AG20443 (cell line): ENCODE data around the gene P2RY8.
"Not testable (repeated sequence)": the region's sequence is repeated elsewhere in the genome, so short reads cannot be mapped to it uniquely, and the experiment has no call there.

ENCODE experiments used
- DNase-seq: peaks from one replicate; pipeline ENCODE4 v3.0.0; 2012; ENCODE audit warnings: low spot score, mixed read lengths

P2RY8 gene

DNA sequence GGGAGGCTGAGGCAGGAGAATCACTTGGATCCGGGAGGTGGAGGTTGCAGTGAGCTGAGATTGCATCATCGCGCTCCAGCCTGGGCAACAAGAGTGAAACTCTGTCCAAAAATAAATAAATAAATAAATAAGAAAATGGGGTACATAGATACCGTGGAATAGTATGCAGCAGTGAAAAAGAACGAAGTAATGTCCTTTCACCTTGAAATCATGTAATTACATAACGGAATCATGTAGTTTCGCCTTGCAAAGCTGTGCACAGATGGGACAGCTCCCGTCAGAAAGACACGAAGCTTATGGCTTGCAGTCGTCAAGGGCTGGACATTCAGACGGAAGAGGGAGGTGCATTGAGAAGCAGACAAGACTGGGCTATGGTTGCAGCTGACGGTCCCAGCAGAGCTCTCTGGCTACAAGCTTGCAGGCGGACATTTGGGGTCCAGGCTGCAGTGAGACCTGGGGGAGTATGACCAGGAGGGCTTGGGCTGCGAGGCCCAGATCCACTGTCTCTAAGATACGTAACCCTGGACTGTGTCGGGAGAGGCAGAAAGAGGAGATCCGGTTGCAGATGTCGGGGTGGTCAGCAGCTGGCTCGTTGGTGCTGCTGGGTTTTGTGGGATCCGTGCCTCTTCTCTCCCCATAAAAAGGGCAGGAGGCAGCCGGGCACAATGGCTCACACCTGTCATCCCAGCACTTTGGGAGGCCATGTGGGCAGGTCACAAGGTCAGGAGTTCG lies 6.2 kb upstream of the P2RY8 start:
- DNase-seq = no peak

DNA sequence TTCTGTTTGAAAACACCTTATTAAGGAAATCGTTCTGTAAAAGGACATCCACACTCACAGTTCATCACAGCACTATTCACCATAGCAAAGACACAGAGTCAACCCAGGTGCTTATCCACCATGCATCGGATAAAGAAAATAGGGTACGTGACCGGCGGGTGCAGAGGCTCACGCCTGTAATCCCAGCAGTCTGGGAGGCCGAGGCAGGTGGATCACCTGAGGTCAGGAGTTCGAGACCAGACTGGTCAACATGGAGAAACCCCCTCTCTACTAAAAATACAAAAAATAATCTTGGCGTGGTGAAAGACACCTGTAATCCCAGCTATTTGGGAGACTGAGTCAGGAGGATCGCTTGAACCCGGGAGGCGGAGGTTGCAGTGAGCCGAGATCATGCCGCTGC lies 2.2 kb upstream of the P2RY8 start:
- not testable (repeated sequence) for DNase-seq

DNA sequence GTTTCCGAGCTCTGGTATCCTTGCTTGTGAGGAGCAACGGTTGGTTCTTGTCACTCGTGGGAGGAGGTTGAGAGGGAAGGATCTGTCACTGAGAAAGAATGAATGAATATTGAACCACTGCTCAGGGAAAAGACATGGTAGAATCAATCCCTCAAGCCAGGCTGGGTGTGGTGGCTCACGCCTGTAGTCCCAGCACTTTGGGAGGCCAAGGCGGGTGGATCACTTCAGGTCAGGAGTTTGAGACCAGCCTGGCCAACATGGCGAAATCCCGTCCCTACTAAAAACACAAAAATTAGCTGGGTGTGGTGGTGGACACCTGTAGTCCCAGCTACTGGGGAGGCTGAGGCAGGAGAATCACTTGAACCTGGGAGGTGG lies 718 bp upstream of the P2RY8 start:
- DNase-seq = not testable (repeated sequence)

DNA sequence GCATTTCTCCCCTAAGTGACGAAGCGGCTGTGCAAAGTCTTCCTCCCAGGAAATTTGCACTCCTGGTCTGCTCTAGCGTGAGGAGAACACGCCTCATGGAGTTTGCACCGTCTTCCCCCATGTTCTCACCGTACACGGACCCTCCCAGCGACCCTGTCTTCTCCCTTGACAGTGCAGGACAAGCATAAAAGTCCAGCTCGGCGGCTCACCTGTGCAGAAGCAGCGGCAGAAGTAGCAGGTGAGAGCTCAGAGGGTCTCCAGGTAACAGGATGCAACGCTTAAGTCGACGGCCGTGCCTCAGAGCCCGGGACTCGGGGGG lies 314 bp downstream of the P2RY8 start:
- no peak for DNase-seq

DNA sequence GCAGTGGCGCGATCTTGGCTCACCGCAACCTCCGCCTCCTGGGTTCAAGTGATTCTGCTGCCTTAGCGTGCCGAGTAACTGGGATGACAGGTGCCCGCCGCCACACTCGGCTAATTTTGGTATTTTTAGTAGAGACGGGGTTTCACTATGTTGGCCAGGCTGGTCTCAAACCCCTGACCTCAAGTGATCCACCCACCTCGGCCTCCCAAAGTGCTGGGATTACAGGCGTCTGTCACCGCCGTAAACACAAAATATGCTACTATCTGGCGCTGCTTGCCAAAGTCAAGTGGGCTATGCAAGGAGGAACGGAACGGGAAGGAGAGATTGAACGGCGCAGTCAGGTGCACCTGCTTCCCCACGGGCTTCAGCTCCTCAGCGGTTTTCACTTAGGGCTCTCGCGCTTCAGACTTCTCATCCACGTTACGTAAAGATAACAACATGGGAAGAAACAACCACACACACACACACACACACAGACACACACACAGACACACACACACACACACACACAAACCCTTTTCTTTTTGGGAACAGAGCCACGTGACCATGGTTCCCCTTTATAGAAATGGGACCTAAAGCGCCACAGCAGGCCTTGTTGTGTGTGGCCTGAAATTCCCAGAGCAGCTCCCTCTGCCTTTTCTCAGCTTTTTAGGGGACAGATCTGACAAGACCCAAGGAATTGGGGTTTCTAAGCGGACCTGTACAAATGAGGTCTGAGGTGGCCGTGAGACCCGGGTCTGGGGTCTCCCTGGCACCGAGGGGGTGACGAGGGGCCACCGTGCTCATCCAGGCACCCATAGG lies 1.5 kb downstream of the P2RY8 start:
- no peak for DNase-seq

DNA sequence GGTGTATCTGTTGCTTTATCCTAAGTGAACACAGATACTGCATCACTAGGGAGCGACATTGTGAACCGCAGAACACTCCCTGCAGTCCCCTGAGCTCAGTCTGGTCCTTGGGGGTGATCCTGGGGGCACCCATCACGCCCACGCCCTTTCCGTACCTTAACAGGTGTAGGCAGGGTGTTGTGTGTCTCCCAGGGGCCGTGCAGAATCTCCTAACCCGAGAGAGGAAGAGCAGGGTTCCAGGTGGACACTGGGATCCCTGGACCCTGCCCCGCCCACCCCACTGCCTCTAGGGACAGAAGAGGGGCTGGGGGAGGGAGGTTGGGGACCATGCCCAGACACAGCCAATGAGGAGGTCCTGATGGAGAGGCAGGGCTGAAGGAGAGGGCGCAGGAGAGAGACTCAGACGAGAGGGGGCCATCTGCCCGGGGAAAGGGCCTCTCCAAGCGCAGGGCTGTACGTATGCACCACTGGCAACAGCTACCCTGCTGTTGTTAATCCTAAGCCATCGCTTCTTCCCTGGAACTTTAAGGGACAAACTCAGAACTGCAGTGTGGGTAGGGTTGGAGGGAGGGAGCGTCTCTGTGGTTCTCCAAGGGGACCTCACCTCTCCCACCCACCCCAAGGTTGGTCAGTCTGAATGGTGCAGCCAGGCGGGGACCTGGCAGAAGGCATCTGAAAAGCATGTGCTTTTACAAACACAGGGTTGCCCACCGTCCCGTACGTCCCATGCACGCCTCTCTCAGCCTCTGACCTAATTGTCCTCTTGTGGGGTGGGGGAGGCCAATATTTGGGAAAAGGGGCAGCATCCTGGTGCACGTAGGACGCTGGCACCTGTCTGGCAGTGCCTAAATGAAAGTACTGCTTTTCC lies 2.5 kb downstream of the P2RY8 start:
- DNase-seq = no peak

DNA sequence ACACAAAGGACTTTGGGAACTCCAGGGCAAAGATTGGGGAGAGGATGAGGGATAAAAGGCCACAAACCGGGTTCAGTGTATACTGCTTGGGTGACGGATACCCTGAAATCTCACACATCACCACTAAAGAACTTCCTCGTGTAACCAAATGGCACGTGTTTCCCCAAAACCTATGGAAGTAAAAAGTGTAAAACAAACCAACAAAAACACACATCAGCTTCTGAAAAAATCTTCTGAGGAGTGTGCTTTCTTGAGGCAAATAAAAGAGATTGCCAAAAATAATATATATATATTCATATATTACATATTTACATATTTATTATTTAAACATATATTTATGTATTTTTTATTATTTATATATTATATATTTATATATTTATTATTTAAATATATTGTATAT lies 3.9 kb downstream of the P2RY8 start:
- no peak for DNase-seq

DNA sequence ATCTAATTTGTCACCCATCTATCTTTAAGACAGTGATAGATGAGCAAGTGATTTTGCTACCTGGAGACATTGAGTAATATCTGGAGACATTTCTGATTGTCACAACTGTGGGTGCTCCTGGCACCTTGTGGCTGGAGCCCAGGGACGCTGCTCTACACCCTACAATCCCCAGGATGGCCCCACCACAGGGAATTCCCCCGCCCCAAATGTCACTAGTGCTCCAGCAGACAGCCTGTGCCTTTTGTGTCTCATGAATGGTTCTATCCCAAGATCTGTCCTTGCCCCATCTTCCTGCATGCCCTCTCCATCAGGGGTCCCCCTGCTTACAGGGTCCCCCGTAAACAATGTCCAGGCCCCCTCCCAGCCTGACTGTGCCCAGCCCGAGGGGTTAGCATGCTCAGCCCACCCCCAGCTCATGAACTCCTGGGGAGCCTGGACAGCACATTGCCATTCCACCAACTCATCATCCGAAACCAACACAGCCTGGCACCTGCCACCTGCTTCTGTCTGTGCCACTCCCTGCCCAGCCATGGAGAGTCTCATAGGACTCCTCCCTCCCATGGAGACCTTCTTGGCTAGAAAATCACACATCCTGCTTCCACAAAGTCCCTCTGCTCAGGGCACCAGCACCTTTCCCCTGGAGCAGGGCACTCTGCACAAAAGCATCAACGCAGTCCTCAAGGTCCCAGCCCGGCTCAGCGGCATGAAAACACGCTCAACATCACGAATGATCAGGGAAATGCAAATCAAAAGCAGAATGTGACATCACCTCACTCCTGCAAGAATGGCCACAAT lies 5.7 kb downstream of the P2RY8 start:
- no peak for DNase-seq

DNA sequence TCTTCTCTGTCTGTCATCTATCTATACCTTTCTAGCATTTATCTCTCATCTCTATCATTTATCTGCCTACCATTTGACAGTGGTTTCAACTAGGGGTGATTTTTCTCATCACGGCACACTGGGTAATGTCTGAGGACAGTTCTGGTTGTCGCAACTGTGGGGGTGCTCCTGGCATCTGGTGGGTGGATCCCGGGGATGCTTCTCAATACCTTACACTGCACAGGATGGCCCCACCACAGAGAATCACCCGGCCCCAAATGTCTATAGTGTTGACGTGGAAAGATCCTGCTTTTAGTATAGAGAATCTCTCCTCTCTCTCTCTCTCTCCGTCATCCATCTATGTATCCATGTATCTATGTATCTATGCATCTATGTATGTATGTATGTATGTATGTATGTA lies 7.2 kb downstream of the P2RY8 start:
- DNase-seq = no peak

DNA sequence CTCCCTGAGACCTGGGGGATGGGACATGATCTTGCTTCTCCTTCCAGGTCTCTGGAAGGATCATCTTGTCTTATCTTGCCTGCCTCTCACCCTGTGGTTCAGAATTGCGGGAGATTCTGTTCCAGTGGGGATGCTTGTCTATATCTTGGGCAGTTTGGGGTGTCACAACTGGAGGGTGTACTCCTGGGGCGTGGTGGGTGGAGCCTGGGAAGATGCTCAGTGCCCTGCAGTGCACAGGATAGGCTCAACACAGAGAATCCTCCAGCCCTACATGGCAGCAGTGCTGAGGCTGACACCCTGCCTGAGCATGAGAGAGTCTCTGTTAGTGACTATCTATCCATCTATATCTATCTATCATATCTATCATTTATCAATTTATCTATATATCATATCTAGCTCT lies 7.7 kb downstream of the P2RY8 start:
- DNase-seq = no peak

DNA sequence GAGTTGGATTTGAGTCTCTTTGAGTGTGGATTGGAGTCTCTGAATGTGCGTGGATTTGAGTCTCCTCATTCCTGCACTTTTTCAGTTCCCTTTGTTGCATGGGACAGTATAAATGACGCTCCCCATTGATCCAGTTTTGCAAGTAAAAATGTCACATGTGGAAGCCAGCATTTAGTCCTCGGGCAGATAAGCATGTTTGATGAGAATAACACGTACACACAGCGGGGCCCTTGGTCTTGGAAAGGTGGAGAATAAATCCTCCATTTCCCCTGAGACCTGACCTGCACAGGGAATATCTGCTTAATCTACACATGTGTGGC lies 8.1 kb downstream of the P2RY8 start:
- DNase-seq = no peak

DNA sequence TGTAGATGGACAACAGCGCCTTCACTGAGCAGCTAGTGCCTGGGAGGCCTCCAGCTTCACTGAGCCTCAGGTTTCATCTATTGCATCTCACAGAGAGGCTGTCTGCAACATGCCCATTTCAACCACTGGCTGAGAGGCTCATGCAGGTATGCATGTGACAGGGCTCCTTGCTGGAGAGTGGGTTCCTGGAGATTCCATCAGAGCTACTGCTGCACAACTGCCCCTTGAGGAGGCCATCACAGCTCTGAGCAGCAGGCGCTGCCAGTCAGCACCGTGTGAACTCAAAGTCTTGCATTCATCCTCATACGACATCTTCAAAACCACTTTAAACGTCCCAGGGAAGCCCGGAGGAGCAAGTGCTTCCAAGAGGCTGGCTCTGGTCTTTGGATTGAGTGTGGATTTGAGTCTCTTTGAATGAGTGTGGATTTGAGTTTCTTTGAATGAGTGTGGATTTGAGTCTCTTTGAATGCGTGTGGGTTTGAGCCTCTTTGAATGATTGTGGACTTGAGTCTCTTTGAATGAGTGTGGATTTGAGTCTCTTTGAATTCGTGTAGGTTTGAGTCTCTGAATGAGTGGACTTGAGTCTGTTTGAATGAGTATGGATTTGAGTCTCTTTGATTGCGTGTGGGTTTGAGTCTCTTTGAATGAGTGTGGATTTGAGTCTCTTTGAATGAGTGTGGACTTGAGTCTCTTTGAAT lies 8.7 kb downstream of the P2RY8 start:
- DNase-seq = no peak

DNA sequence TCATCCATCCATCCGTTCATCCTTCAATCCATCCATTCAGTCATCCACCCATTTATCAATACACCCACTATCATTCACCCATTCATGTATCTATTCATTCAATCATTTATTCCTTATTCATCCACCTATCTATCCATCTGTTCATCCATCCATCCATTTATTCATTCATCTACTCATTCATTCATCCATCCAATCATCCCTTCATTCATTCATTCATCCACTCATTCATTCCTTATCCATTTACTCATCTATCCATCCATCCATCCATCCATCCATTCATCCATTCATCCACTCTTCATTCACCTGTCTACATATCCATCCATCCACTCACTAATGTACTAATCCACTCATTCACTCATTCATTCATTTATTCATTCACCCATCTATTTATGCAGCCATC lies 9.5 kb downstream of the P2RY8 start:
- no peak for DNase-seq

DNA sequence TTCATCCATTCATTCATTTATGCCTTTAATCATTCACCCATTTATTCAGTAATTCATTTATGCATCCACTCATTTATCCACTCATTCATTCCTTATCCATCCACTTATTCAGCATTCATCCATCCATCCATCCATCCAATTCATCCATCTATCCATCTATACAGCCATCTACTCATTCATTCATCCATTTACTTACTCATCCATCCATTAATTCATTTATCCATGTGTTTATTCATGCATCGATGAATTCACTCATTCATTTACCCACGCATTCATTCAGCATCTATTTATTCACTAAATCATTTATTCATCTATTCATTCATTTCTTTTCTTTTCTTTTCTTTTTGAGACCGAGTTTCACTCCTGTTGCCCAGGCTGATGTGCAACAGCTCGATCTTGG lies 10.4 kb downstream of the P2RY8 start:
- no peak for DNase-seq

DNA sequence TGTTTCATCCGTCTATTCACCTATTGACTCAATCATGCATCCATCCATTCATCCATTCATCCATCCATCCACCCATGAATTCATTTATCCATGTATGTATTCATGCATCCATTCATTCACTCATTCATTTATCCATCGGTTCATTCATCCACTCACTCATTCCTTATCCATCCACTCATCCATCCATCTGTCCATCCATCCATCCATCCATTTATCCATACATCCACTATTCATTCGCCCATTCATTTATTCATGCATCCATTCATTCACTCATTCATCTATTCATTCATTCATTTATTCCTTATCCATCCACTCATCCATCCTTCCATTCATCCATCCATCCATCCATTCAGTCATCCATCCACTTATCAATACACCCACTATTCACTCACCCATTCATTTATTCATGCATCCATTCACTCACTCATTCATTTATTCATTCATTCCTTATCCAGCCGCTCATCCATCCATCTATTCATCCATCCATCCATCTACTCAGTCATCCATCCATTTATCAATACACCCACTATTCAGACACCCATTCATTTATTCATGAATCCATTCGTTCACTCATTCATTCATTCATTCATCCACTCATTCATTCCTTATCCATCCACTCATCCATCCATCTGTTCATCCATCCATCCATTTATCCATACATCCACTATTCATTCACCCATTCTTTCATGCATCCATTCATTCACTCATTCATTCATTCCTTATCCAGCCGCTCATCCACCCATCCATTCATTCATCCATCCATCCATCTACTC lies 11.2 kb downstream of the P2RY8 start:
- no peak for DNase-seq

DNA sequence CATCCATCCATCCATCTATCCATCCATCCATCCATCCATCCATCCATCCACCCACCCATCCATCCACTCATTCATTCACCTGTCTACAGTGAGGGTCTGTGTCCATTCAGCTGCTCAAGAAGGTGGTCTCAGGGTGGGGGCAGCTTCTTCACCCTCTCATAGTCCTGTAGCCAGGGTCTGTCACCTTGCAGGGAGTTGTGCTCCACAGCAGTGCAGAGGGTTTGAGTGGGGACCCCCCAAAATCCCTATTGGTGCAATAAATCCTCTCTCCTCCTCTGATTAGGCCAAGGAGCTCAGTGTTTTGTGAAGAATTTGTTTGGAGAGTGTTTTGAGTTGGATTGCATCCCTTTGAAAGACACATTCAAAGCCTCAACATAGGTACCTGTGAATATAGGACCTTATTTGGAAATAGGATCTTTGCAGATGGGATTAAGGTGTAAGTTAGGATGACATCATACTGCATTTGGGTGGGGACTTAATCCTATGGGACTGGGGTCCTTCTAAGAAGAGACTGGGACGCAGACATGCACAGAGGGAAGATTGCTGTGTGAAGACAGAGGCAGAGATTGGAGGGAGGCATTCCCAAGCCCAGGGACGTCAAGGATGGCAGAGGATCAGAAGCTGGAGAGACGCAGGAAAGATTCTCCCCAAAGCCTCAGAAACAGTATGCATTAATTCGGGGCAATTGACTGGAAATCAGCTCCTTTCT lies 12.0 kb downstream of the P2RY8 start:
- no peak for DNase-seq

DNA sequence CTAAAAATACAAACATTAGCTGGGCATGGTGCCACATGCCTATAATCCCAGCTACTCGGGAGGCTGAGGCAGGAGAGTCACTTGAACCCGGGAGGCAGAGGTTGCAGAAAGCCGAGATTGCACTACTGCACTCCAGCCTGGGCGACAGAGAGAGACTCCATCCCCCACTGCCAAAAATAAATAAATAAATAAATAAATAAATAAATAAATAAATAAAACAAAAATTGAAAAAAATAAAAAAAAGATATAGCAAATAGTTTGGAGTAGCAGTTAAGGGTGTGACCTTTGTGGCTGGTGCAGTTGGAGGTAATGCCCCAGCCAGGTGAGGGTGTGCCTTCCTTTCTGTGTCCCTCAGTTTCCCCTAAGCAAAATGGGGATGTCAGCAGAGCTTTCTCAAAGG lies 14.1 kb downstream of the P2RY8 start:
- not testable (repeated sequence) for DNase-seq

DNA sequence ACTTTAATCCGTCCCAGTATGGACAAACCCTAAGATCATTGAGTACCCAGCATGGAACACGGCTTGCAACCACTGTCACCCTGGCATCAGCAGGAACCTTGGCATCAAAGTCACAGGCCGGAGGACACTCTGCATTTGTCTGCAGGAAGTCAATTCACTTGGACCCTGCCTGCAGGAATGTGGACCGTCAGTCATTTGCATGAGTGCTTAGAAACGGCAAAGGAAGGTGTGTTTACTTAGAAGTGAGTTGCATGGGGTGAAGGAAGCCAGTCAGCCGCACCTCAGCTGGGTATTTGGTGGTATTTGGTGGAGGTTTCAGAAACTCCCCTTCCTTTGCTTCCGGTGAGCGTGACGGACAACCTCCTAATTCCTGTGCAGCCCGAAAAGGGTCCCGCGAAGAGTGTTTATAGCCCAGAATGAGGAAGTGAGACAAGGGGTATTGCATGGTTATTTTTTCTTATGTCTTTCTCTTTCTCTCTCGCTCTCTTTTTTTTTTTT lies 15.5 kb downstream of the P2RY8 start:
- no peak for DNase-seq

DNA sequence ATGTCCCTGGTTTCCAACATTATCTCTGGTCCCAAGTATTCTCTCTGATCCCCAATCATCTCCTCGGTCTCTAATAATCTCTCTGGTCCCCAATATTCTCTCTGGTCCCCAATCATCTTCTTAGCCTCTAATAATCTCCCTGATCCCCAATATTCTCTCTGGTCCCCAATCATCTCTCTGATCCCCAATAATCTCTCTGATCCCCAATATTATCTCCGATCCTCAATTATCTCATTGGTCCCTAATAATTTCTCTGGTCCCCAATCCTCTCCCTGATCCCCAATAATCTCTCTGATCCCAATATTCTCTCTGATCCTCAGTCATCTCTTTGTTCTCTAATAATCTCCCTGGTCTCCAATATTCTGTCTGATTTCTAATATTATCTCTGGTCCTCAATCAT lies 16.6 kb downstream of the P2RY8 start:
- DNase-seq = no peak

DNA sequence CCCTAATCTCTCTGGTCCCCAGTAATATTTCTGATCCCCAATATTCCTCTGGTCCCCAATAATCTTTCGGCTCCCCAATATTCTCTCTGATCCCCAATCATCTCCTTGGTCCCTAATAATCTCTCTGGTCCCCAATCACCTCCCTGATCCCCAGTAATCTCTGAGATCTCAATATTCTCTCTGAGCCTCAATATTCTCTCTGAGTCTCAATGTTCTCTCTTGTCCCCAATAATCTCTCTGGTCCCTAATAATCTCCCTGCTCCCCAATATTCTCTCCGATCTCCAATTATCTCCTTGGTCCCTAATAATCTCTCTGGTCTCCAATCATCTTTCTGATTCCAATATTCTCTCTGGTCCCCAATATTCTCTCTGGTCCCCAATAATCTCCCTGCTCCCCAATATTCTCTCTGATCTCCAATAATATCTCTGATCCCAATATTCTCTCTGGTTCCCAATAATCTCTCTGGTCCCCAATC lies 17.9 kb downstream of the P2RY8 start:
- no peak for DNase-seq
